ENCODE results near the gene PMAIP1.

The PMAIP1 gene

GRCh38 chr18:59945544-59945943 lies 45.7 kb downstream of the PMAIP1 start:
- no peak overlapping the region for H4K12ac ChIP-seq (ENCODE audit: low read depth, low read length)
- no peaks in the 10 kb centered on the region for H3K79me2 ChIP-seq (ENCODE audit: control insufficient read depth, insufficient read depth, low read length, poor library complexity)
- H2BK12ac ChIP-seq (ENCODE audit: low read length): no peak overlapping the region
- no peaks in the 10 kb centered on the region for H3K27me3 ChIP-seq (ENCODE audit: insufficient read depth, low read length)
- no peaks in the 10 kb centered on the region for H3K36me3 ChIP-seq (ENCODE audit: control insufficient read depth in 1 of 2, insufficient read depth in 2 of 2, low read length in 2 of 2)
- H2AK5ac ChIP-seq (ENCODE audit: low read length): no peak overlapping the region
- H3K23ac ChIP-seq (ENCODE audit: low read length): no peak overlapping the region
- H3K9ac ChIP-seq (ENCODE audit: low read length): no peak overlapping the region
- H2AFZ ChIP-seq (ENCODE audit: insufficient read depth, low read length, poor library complexity): no peak overlapping the region
- no peak overlapping the region for H2BK5ac ChIP-seq (ENCODE audit: low read depth, low read length, poor library complexity)
- H3K79me1 ChIP-seq (ENCODE audit: low read length): no peaks in the 10 kb centered on the region
- H4K8ac ChIP-seq (ENCODE audit: low read depth, low read length): no peak overlapping the region
- no CpG with 5 or more reads among the region's 2 CpGs for WGBS (ENCODE audit: extremely low coverage, insufficient coverage, insufficient read length)
- H4K91ac ChIP-seq (ENCODE audit: low read depth, low read length): no peak overlapping the region
- no peaks in the 10 kb centered on the region for H3K9me3 ChIP-seq (ENCODE audit: insufficient read depth, low read depth, low read length)
- H3K14ac ChIP-seq (ENCODE audit: low read length): no peak overlapping the region
- no peak overlapping the region for H3K4me3 ChIP-seq (ENCODE audit: low read depth, low read length)
- H3K27ac ChIP-seq (ENCODE audit: low read depth, low read length): no peak overlapping the region
- no peak overlapping the region for H3K18ac ChIP-seq (ENCODE audit: low read length)
- H3K4me2 ChIP-seq (ENCODE audit: low read length): no peak overlapping the region
- no peaks in the 10 kb centered on the region for H3K4me1 ChIP-seq (ENCODE audit: control insufficient read depth in 1 of 2, insufficient read depth in 2 of 2, low read length in 2 of 2)
- DNase-seq: no peak
- H3K4ac ChIP-seq (ENCODE audit: low read depth, low read length): no peak overlapping the region
- H2BK120ac ChIP-seq (ENCODE audit: insufficient read depth, low read length, poor library complexity): no peak overlapping the region

GRCh38 chr18:59950215-59950944 lies 50.6 kb downstream of the PMAIP1 start:
- H3K4ac ChIP-seq (ENCODE audit: low read depth, low read length): no peak overlapping the region
- H4K8ac ChIP-seq (ENCODE audit: low read depth, low read length): no peak overlapping the region
- H3K4me1 ChIP-seq (ENCODE audit: control insufficient read depth in 1 of 2, insufficient read depth in 2 of 2, low read length in 2 of 2): no peaks in the 10 kb centered on the region
- no peak overlapping the region for H3K4me2 ChIP-seq (ENCODE audit: low read length)
- H2AFZ ChIP-seq (ENCODE audit: insufficient read depth, low read length, poor library complexity): no peak overlapping the region
- no peaks in the 10 kb centered on the region for H3K79me1 ChIP-seq (ENCODE audit: low read length)
- H3K36me3 ChIP-seq (ENCODE audit: control insufficient read depth in 1 of 2, insufficient read depth in 2 of 2, low read length in 2 of 2): no peaks in the 10 kb centered on the region
- H3K9ac ChIP-seq (ENCODE audit: low read length): no peak overlapping the region
- no peak overlapping the region for H3K14ac ChIP-seq (ENCODE audit: low read length)
- H3K79me2 ChIP-seq (ENCODE audit: control insufficient read depth, insufficient read depth, low read length, poor library complexity): no peaks in the 10 kb centered on the region
- no peak overlapping the region for H2BK12ac ChIP-seq (ENCODE audit: low read length)
- no CpG with 5 or more reads among the region's 6 CpGs for WGBS (ENCODE audit: extremely low coverage, insufficient coverage, insufficient read length)
- no peak overlapping the region for H4K12ac ChIP-seq (ENCODE audit: low read depth, low read length)
- H2BK5ac ChIP-seq (ENCODE audit: low read depth, low read length, poor library complexity): no peak overlapping the region
- DNase-seq: no peak
- no peaks in the 10 kb centered on the region for H3K9me3 ChIP-seq (ENCODE audit: insufficient read depth, low read depth, low read length)
- H2BK120ac ChIP-seq (ENCODE audit: insufficient read depth, low read length, poor library complexity): no peak overlapping the region
- no peak overlapping the region for H3K27ac ChIP-seq (ENCODE audit: low read depth, low read length)
- no peak overlapping the region for H4K91ac ChIP-seq (ENCODE audit: low read depth, low read length)
- H2AK5ac ChIP-seq (ENCODE audit: low read length): no peak overlapping the region
- no peak overlapping the region for H3K18ac ChIP-seq (ENCODE audit: low read length)
- H3K23ac ChIP-seq (ENCODE audit: low read length): no peak overlapping the region
- H3K27me3 ChIP-seq (ENCODE audit: insufficient read depth, low read length): no peaks in the 10 kb centered on the region
- H3K4me3 ChIP-seq (ENCODE audit: low read depth, low read length): no peak overlapping the region

- no peak overlapping the region for H2BK12ac ChIP-seq (ENCODE audit: low read length)
- no peak overlapping the region for H4K12ac ChIP-seq (ENCODE audit: low read depth, low read length)
Observed at GRCh38 chr18:59951591-59951990, 51.8 kb downstream of the PMAIP1 start.

GRCh38 chr18:59952283-59953007 lies 52.6 kb downstream of the PMAIP1 start:
- H3K79me1 ChIP-seq (ENCODE audit: low read length): no peaks in the 10 kb centered on the region
- no peaks in the 10 kb centered on the region for H3K79me2 ChIP-seq (ENCODE audit: control insufficient read depth, insufficient read depth, low read length, poor library complexity)
- H3K14ac ChIP-seq (ENCODE audit: low read length): no peak overlapping the region
- H3K4me1 ChIP-seq (ENCODE audit: control insufficient read depth in 1 of 2, insufficient read depth in 2 of 2, low read length in 2 of 2): no peaks in the 10 kb centered on the region
- no peak overlapping the region for H3K4me3 ChIP-seq (ENCODE audit: low read depth, low read length)
- no peak overlapping the region for H3K9ac ChIP-seq (ENCODE audit: low read length)
- H3K23ac ChIP-seq (ENCODE audit: low read length): no peak overlapping the region
- H3K9me3 ChIP-seq (ENCODE audit: insufficient read depth, low read depth, low read length): no peaks in the 10 kb centered on the region
- H3K4ac ChIP-seq (ENCODE audit: low read depth, low read length): no peak overlapping the region
- no peaks in the 10 kb centered on the region for H3K27me3 ChIP-seq (ENCODE audit: insufficient read depth, low read length)
- no peak overlapping the region for H2AK5ac ChIP-seq (ENCODE audit: low read length)
- no peak for DNase-seq
- no peak overlapping the region for H4K8ac ChIP-seq (ENCODE audit: low read depth, low read length)
- H2BK12ac ChIP-seq (ENCODE audit: low read length): no peak overlapping the region
- H2BK120ac ChIP-seq (ENCODE audit: insufficient read depth, low read length, poor library complexity): no peak overlapping the region
- no peak overlapping the region for H3K4me2 ChIP-seq (ENCODE audit: low read length)
- no CpG with 5 or more reads among the region's 6 CpGs for WGBS (ENCODE audit: extremely low coverage, insufficient coverage, insufficient read length)
- H2BK5ac ChIP-seq (ENCODE audit: low read depth, low read length, poor library complexity): no peak overlapping the region
- no peak overlapping the region for H4K91ac ChIP-seq (ENCODE audit: low read depth, low read length)
- H3K36me3 ChIP-seq (ENCODE audit: control insufficient read depth in 1 of 2, insufficient read depth in 2 of 2, low read length in 2 of 2): no peaks in the 10 kb centered on the region
- H3K27ac ChIP-seq (ENCODE audit: low read depth, low read length): no peak overlapping the region
- H3K18ac ChIP-seq (ENCODE audit: low read length): no peak overlapping the region
- no peak overlapping the region for H2AFZ ChIP-seq (ENCODE audit: insufficient read depth, low read length, poor library complexity)
- H4K12ac ChIP-seq (ENCODE audit: low read depth, low read length): no peak overlapping the region

More at GRCh38 chr18:59951591-59951990, 51.8 kb downstream of the PMAIP1 start:
- Histone ChIP-seq H3K4me3 (ENCODE audit: low read depth, low read length) (no peak overlapping the region), H3K4me1 (ENCODE audit: control insufficient read depth in 1 of 2, insufficient read depth in 2 of 2, low read length in 2 of 2) (no peaks in the 10 kb centered on the region), H3K79me2 (ENCODE audit: control insufficient read depth, insufficient read depth, low read length, poor library complexity) (no peaks in the 10 kb centered on the region), H3K4me2 (ENCODE audit: low read length) (no peak overlapping the region), H2AK5ac (ENCODE audit: low read length) (no peak overlapping the region), H3K27me3 (ENCODE audit: insufficient read depth, low read length) (no peaks in the 10 kb centered on the region), H3K79me1 (ENCODE audit: low read length) (no peaks in the 10 kb centered on the region), H3K18ac (ENCODE audit: low read length) (no peak overlapping the region), H3K23ac (ENCODE audit: low read length) (no peak overlapping the region), H2BK5ac (ENCODE audit: low read depth, low read length, poor library complexity) (no peak overlapping the region), H4K91ac (ENCODE audit: low read depth, low read length) (no peak overlapping the region), H3K9me3 (ENCODE audit: insufficient read depth, low read depth, low read length) (no peaks in the 10 kb centered on the region), H3K4ac (ENCODE audit: low read depth, low read length) (no peak overlapping the region), H2BK120ac (ENCODE audit: insufficient read depth, low read length, poor library complexity) (no peak overlapping the region), H3K14ac (ENCODE audit: low read length) (no peak overlapping the region), H4K8ac (ENCODE audit: low read depth, low read length) (no peak overlapping the region), H3K27ac (ENCODE audit: low read depth, low read length) (no peak overlapping the region), H2AFZ (ENCODE audit: insufficient read depth, low read length, poor library complexity) (no peak overlapping the region), H3K9ac (ENCODE audit: low read length) (no peak overlapping the region), H3K36me3 (ENCODE audit: control insufficient read depth in 1 of 2, insufficient read depth in 2 of 2, low read length in 2 of 2) (no peaks in the 10 kb centered on the region)
- no CpG with 5 or more reads among the region's 4 CpGs for WGBS (ENCODE audit: extremely low coverage, insufficient coverage, insufficient read length)
- DNase-seq: no peak
